Fibroblast of lung (primary cell): Measurements from ENCODE around the gene SUGCT. TPM values are rescaled to one million over a fixed set of nuclear protein-coding genes. Genes with fewer than 3 reads are reported as not detected.

Source experiments
- DNase-seq, 2 donors: peaks; one replicate each; pipeline versions ENCODE4 v3.0.0 to v3.0.0-alpha.2; 2010; ENCODE audit warnings: low read depth in 2 of 2
- H2AFZ ChIP-seq: 2 replicates; pipeline ENCODE4 v1.5.1; 2012; ENCODE audit warnings: low read length, control low read depth, inconsistent platforms
- H3K27ac ChIP-seq: 2 replicates; pipeline ENCODE4 v1.5.1; 2011; ENCODE audit warnings: low read length, control low read depth; ENCODE audit not compliant: insufficient read depth
- H3K27me3 ChIP-seq: 2 replicates; pipeline ENCODE4 v1.5.1; 2011; ENCODE audit warnings: mild to moderate bottlenecking, low read length; ENCODE audit not compliant: control insufficient read depth, insufficient read depth
- H3K36me3 ChIP-seq: 2 replicates; pipeline ENCODE4 v1.5.1; 2011; ENCODE audit warnings: low read length; ENCODE audit not compliant: control insufficient read depth, insufficient read depth
- H3K4me1 ChIP-seq: 2 replicates; pipeline ENCODE4 v1.5.1; 2011; ENCODE audit warnings: low read length; ENCODE audit not compliant: control insufficient read depth, insufficient read depth; ENCODE audit errors: extremely low read depth
- H3K4me2 ChIP-seq: 2 replicates; pipeline ENCODE4 v1.5.1; 2011; ENCODE audit warnings: low read length, control low read depth; ENCODE audit not compliant: insufficient read depth; ENCODE audit errors: extremely low read depth
- H3K4me3 ChIP-seq, 4 experiments: fragments of 200-600 bp in 1 of 4; sonication (generic) in 1 of 4; replicated peaks in 1 of 4; 2 replicates each; pipeline ENCODE4 v1.5.1; 2011 to 2016; ENCODE audit warnings: low read length in 4 of 4, low read depth in 3 of 4, mild to moderate bottlenecking in 3 of 4, control low read depth in 2 of 4, inconsistent platforms in 1 of 4, mixed read lengths in 1 of 4; ENCODE audit not compliant: insufficient read depth in 1 of 4; ENCODE audit errors: control extremely low read depth in 1 of 4
- H3K79me2 ChIP-seq: 2 replicates; pipeline ENCODE4 v1.5.1; 2012; ENCODE audit warnings: mild to moderate bottlenecking, low read length, inconsistent platforms; ENCODE audit not compliant: control insufficient read depth, insufficient read depth
- H3K9ac ChIP-seq: 2 replicates; pipeline ENCODE4 v1.5.1; 2011; ENCODE audit warnings: mild to moderate bottlenecking, low read length, control low read depth; ENCODE audit not compliant: insufficient read depth
- H3K9me3 ChIP-seq: 2 replicates; pipeline ENCODE4 v1.5.1; 2012; ENCODE audit warnings: low read depth, low read length; ENCODE audit not compliant: control insufficient read depth, insufficient read depth
- H4K20me1 ChIP-seq: 2 replicates; pipeline ENCODE4 v1.5.1; 2011; ENCODE audit warnings: low read length; ENCODE audit not compliant: control insufficient read depth, insufficient read depth; ENCODE audit errors: extremely low read depth
- EZH2 ChIP-seq: IDR thresholded peaks from 2 replicates; pipeline ENCODE4 v1.5.1; 2012; ENCODE audit warnings: low read length, control low read depth, mild to moderate bottlenecking; ENCODE audit errors: missing control alignments
- polyA plus RNA-seq, 2 donors: library from polyadenylated mRNA; depleted of rRNA in 1 of 2; stranded (reverse) in 1 of 2; unstranded in 1 of 2; fragments of >200 nt; gene quantifications; 2 replicates each; pipeline ENCODE4 v1.2.1, GENCODE V29; 2011 to 2012; ENCODE audit warnings: missing spikeins in 1 of 2
- total RNA-seq: library from RNA; depleted of rRNA; stranded (reverse); fragments of >200 nt; gene quantifications from 2 replicates; pipeline ENCODE4 v1.2.1, GENCODE V29; 2014
- TF ChIP-seq, protein P1 (sequence below), 2 donors: IDR thresholded peaks in 1 of 2; conservative IDR thresholded peaks in 1 of 2; 1 replicate in 1 of 2; 2 replicates in 1 of 2; pipeline ENCODE4 v1.5.1; 2011 to 2012; ENCODE audit warnings: low read length in 2 of 2, control low read depth in 1 of 2, inconsistent platforms in 1 of 2, low read depth in 1 of 2, mild to moderate bottlenecking in 1 of 2

SUGCT gene
- total and polyA plus RNA-seq, 2 donors (not counting 1 experiment from before 2014, with no cell fraction given): 8.4 to 16.5 TPM

DNA sequence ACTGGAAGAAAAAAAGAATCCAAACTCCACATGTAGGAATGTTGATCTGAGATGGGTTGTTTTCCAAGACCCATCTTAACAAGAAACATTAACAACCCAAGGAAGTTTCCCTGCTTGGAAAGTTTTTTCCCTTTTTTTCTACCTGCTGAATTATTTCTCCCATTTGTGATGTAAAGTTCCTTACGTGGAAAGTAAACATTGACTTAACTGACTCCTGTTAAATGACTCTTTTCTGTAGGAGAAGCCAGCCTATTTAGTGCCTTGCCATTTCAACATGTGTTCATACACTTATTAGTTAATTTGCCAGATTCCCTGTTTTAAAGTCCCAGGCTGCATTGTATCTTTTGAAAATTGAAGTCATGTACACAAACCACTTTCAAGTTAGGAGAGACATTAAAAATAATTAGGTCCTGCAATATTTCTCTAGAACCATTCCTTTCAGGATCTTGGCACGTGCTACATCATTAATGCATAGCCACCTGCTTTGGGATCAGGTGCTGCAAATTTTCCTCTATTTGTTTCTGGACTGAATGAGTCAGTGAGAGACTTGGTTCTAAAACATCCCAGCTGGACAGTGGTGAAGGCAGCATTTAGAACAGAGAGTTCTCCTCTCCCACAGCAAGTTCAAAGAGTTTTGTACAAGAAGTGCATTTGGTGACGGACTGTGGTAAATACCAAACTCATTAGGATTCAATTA, 698.5 kb downstream of the SUGCT start:
- Histone ChIP-seq H3K4me3 (no peak overlapping the region), H3K4me1 (peaks cover 2% of the 10 kb centered on the region), H3K9ac (no peak overlapping the region), H3K27ac (no peak overlapping the region), H3K4me2 (no peak overlapping the region), H3K79me2 (no peaks in the 10 kb centered on the region), H2AFZ (no peak overlapping the region), H3K9me3 (no peaks in the 10 kb centered on the region), H3K27me3 (no peaks in the 10 kb centered on the region), H3K36me3 (no peaks in the 10 kb centered on the region), H4K20me1 (no peaks in the 10 kb centered on the region)
- TF ChIP-seq EZH2: no peak
- TF ChIP-seq, protein P1, sequence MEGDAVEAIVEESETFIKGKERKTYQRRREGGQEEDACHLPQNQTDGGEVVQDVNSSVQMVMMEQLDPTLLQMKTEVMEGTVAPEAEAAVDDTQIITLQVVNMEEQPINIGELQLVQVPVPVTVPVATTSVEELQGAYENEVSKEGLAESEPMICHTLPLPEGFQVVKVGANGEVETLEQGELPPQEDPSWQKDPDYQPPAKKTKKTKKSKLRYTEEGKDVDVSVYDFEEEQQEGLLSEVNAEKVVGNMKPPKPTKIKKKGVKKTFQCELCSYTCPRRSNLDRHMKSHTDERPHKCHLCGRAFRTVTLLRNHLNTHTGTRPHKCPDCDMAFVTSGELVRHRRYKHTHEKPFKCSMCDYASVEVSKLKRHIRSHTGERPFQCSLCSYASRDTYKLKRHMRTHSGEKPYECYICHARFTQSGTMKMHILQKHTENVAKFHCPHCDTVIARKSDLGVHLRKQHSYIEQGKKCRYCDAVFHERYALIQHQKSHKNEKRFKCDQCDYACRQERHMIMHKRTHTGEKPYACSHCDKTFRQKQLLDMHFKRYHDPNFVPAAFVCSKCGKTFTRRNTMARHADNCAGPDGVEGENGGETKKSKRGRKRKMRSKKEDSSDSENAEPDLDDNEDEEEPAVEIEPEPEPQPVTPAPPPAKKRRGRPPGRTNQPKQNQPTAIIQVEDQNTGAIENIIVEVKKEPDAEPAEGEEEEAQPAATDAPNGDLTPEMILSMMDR (conservative IDR thresholded peaks at IDR 0.05 in 1 of 2, IDR thresholded peaks at IDR 0.05 in 1 of 2; ENCODE audit: low read depth in 1 of 2, low read length in 2 of 2): no peak
- no peak for DNase-seq

DNA sequence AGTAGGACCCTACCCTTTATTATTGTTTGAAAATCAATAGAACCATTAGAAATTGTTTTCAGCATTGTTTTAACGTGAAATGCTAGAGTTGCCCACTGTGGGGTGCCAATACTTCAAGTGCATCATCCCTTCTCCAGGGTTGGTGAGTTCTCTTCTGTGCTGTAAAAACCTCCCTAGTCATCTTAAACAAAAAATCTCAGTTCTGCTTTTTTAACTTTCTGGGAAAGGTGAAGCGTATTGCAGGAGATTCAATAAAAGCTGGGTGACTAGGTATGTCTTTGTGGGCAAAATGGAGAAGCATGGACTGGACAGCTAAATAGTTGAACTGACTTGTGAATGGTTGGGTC, 699.1 kb downstream of the SUGCT start:
- no peak overlapping the region for H3K4me3 ChIP-seq
- no peaks in the 10 kb centered on the region for H4K20me1 ChIP-seq
- peaks cover 2% of the 10 kb centered on the region for H3K4me1 ChIP-seq
- TF ChIP-seq EZH2: no peak
- TF ChIP-seq, protein P1 (conservative IDR thresholded peaks at IDR 0.05 in 1 of 2, IDR thresholded peaks at IDR 0.05 in 1 of 2; ENCODE audit: low read depth in 1 of 2, low read length in 2 of 2): peak; percentile 44 to 58
- H3K27ac ChIP-seq: no peak overlapping the region
- no peaks in the 10 kb centered on the region for H3K9me3 ChIP-seq
- H3K4me2 ChIP-seq: no peak overlapping the region
- peak in 1 of 2 donors; percentile 66 for DNase-seq
- H2AFZ ChIP-seq: no peak overlapping the region
- H3K27me3 ChIP-seq: no peaks in the 10 kb centered on the region
- no peaks in the 10 kb centered on the region for H3K79me2 ChIP-seq
- no peak overlapping the region for H3K9ac ChIP-seq
- H3K36me3 ChIP-seq: no peaks in the 10 kb centered on the region

DNA sequence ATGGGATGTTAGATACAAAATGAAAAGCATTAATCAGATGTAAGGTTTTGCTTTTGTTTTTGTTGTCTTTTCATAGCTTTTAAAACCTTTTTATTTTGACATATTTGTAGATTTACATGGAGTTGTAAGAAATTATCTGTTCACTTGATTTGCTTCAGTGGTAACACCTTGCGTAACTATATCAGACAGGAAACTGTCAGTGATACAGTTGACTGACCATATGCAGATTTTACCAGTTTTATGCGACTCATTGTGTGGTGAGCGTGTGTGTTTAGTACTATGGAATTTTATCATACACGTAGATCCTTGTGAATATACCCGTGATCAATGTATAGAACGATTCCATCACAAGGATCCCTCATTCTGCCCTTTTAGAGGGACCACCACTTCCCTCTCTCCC, 701.4 kb downstream of the SUGCT start:
- no peak overlapping the region for H3K27ac ChIP-seq
- DNase-seq: no peak
- no peaks in the 10 kb centered on the region for H4K20me1 ChIP-seq
- H2AFZ ChIP-seq: no peak overlapping the region
- H3K4me2 ChIP-seq: no peak overlapping the region
- H3K4me3 ChIP-seq: no peak overlapping the region
- H3K4me1 ChIP-seq: peaks cover 2% of the 10 kb centered on the region
- H3K9ac ChIP-seq: no peak overlapping the region
- H3K27me3 ChIP-seq: no peaks in the 10 kb centered on the region
- H3K9me3 ChIP-seq: no peaks in the 10 kb centered on the region
- H3K36me3 ChIP-seq: no peaks in the 10 kb centered on the region
- TF ChIP-seq, protein P1 (conservative IDR thresholded peaks at IDR 0.05 in 1 of 2, IDR thresholded peaks at IDR 0.05 in 1 of 2; ENCODE audit: low read depth in 1 of 2, low read length in 2 of 2): no peak
- TF ChIP-seq EZH2: no peak
- H3K79me2 ChIP-seq: no peaks in the 10 kb centered on the region
